K562 (cell line): Measurements from ENCODE around the gene WDR86. TPM values are rescaled to one million over a fixed set of nuclear protein-coding genes. Genes with fewer than 3 reads are reported as not detected.

Source experiments
- ARHGAP35 ChIP-seq: fragments of 450-650 bp; IDR thresholded peaks from 2 replicates; pipeline ENCODE4 v1.6.1; 2018; ENCODE audit not compliant: partially characterized antibody
- CEBPG ChIP-seq, 3 experiments: fragments of 200-800 bp in 1 of 3; sonication (Bioruptor generic) in 1 of 3; sonication (generic) in 1 of 3; formaldehyde crosslinking in 1 of 3; IDR thresholded peaks in 2 of 3; conservative IDR thresholded peaks in 1 of 3; 2 replicates each; pipeline versions ENCODE4 v1.6.1 to v1.8.0; 2016 to 2022; ENCODE audit warnings: missing compliant biosample characterization in 2 of 3, missing genetic modification characterization in 2 of 3, mild to moderate bottlenecking in 1 of 3, missing genetic modification reagents in 1 of 3
- CSDE1 ChIP-seq, 2 experiments: fragments of 450-650 bp; IDR thresholded peaks; 2 replicates each; pipeline ENCODE4 v1.6.1; 2016; ENCODE audit warnings: mild to moderate bottlenecking in 1 of 2
- CTCFL ChIP-seq: IDR thresholded peaks from 2 replicates; pipeline ENCODE4 v1.6.1; 2011; ENCODE audit warnings: borderline replicate concordance, low read depth, mild to moderate bottlenecking, moderate library complexity, low read length; ENCODE audit not compliant: insufficient read depth, poor library complexity, severe bottlenecking
- ELK3 ChIP-seq: fragments of 450-650 bp; formaldehyde crosslinking; IDR thresholded peaks from 2 replicates; pipeline ENCODE4 v1.4.0; 2020; ENCODE audit warnings: mild to moderate bottlenecking
- GATA2 ChIP-seq: sonication (generic); formaldehyde crosslinking; IDR thresholded peaks from 2 replicates; pipeline ENCODE4 v1.4.0; 2020; ENCODE audit warnings: mild to moderate bottlenecking, missing genetic modification reagents
- HNRNPLL ChIP-seq: fragments of 200-400 bp; formaldehyde crosslinking; IDR thresholded peaks from 2 replicates; pipeline ENCODE4 v1.6.1; 2017; ENCODE audit warnings: low read length, low read depth, mild to moderate bottlenecking; ENCODE audit not compliant: poor library complexity, severe bottlenecking
- MAFK ChIP-seq: IDR thresholded peaks from 2 replicates; pipeline ENCODE4 v1.6.1; 2011; ENCODE audit warnings: low read length, improper control_type of control experiment
- NCOA6 ChIP-seq: fragments of 450-650 bp; IDR thresholded peaks from 2 replicates; pipeline ENCODE4 v1.6.1; 2017; ENCODE audit warnings: mild to moderate bottlenecking
- NUFIP1 ChIP-seq: fragments of 450-650 bp; IDR thresholded peaks from 2 replicates; pipeline ENCODE4 v1.6.1; 2018; ENCODE audit not compliant: partially characterized antibody
- POLR2AphosphoS2 ChIP-seq: IDR thresholded peaks from 2 replicates; pipeline ENCODE4 v1.6.1; 2012; ENCODE audit warnings: low read length, improper control_type of control experiment
- PRDM10 ChIP-seq: fragments of 450-650 bp; IDR thresholded peaks from 2 replicates; pipeline ENCODE4 v1.6.1; 2018; ENCODE audit not compliant: partially characterized antibody
- SMARCB1 ChIP-seq: IDR thresholded peaks from 2 replicates; pipeline ENCODE4 v1.6.1; 2011; ENCODE audit warnings: improper control_type of control experiment, low read depth; ENCODE audit not compliant: insufficient read length
- SPI1 ChIP-seq: IDR thresholded peaks from 2 replicates; pipeline ENCODE4 v1.6.1; 2011; ENCODE audit warnings: low read depth, low read length, control low read depth, borderline replicate concordance
- ZC3H11A ChIP-seq: IDR thresholded peaks from 2 replicates; pipeline ENCODE4 v1.6.1; 2012; ENCODE audit warnings: low read depth, low read length, improper control_type of control experiment
- ZFP1 ChIP-seq: fragments of 450-650 bp; formaldehyde crosslinking; IDR thresholded peaks from 2 replicates; pipeline ENCODE4 v1.4.0; 2020; ENCODE audit warnings: mild to moderate bottlenecking, mixed read lengths
- ZNF165 ChIP-seq: fragments of 250-450 bp; sonication (Bioruptor Pico); IDR thresholded peaks from 2 replicates; pipeline ENCODE4 v1.4.0; 2020; ENCODE audit warnings: borderline replicate concordance
- ZNF584 ChIP-seq: fragments of 200-800 bp; sonication (Bioruptor generic); IDR thresholded peaks from 2 replicates; pipeline ENCODE4 v1.6.1; 2016; ENCODE audit warnings: low read depth, mild to moderate bottlenecking, missing genetic modification characterization, missing compliant biosample characterization
- polyA plus RNA-seq, 8 experiments: library from polyadenylated mRNA; depleted of rRNA in 4 of 8; stranded (reverse) in 5 of 8; unstranded in 3 of 8; fragments of >200 nt; fragmentation: Nextera tagmentation in 2 of 8; fragmentation: Illumina TruSeq in 1 of 8; extraction: Ambion mirVana in 2 of 8; extraction: Trizol in 1 of 8; gene quantifications; 2 replicates each; pipeline versions ENCODE4 v1.2.1 to v1.2.3, GENCODE V29; 2011 to 2014; ENCODE audit warnings: inconsistent platforms in 1 of 8, missing spikeins in 1 of 8
- total RNA-seq, 7 experiments: library from RNA; depleted of rRNA in 6 of 7; stranded (reverse); fragments of >200 nt in 6 of 7; fragmentation: Illumina TruSeq in 2 of 7; extraction: Trizol in 2 of 7; gene quantifications; 2 replicates each; pipeline versions ENCODE4 v1.2.1 to v1.2.3, GENCODE V29; 2011 to 2021; ENCODE audit warnings: low replicate concordance in 1 of 7
- TF ChIP-seq, protein P1 (sequence below): sonication (generic); formaldehyde crosslinking; IDR thresholded peaks from 2 replicates; pipeline ENCODE4 v1.8.1; 2023; ENCODE audit warnings: mild to moderate bottlenecking, missing genetic modification reagents

WDR86 gene
- total and polyA plus RNA-seq, 9 of the 15 experiments (the other 6 are each of a cell fraction or from before 2014, with no cell fraction given): 0.24 TPM; not detected in 8

DNA sequence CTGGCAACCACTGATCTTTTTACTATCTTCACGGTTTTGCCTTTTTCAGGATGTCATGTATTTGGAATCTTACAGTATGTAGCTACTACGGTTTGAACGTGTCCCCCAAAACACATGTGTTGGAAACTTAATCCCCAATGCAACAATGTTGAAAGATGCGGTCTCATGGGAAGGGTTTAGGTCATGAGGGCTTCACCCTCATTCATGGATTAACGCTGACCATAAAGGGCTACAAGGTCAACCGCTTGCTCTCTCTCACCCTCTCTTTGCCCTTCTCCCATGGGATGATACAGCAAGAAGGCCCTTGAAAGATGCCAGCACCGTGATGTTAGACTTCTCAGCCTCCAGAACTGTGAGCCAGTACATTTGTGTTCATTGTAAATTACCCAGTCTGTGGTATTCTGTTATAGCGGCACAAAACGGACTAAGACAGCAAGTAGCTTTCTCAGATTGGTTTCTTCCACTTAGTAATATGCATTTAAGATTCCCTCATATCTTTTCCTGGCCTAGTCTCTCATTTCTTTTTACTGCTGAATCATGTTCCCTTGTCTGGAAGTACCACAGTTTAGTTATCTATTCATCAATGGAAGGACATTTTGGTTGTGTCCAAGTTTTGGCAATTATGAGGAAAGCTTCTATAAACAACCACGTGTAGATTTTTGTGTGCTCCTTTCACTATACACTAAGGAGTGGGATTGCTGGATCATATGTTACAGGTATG lies 33.1 kb upstream of the WDR86 start (continued):
- TF ChIP-seq CEBPG (CRISPR knock-in tag; IDR thresholded peaks at IDR 0.05): no peak
- TF ChIP-seq CEBPG (tag; conservative IDR thresholded peaks at IDR 0.05 in 1 of 2, IDR thresholded peaks at IDR 0.05 in 1 of 2): 0 out of 4 replicates have a peak, but pooled peaks of 1 of the 2 experiments have one; percentile 25
- no peak for TF ChIP-seq CTCFL
- no peak for TF ChIP-seq SMARCB1
- no peak for TF ChIP-seq ZNF165
- TF ChIP-seq NCOA6: no peak
- TF ChIP-seq, protein P1, sequence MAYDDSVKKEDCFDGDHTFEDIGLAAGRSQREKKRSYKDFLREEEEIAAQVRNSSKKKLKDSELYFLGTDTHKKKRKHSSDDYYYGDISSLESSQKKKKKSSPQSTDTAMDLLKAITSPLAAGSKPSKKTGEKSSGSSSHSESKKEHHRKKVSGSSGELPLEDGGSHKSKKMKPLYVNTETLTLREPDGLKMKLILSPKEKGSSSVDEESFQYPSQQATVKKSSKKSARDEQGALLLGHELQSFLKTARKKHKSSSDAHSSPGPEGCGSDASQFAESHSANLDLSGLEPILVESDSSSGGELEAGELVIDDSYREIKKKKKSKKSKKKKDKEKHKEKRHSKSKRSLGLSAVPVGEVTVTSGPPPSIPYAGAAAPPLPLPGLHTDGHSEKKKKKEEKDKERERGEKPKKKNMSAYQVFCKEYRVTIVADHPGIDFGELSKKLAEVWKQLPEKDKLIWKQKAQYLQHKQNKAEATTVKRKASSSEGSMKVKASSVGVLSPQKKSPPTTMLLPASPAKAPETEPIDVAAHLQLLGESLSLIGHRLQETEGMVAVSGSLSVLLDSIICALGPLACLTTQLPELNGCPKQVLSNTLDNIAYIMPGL (CRISPR knock-in tag): no peak
- TF ChIP-seq ZNF584 (CRISPR knock-in tag): no peak
- TF ChIP-seq ELK3 (CRISPR knock-in tag): no peak
- TF ChIP-seq PRDM10: peak; percentile 41
- TF ChIP-seq CSDE1 (IDR thresholded peaks at IDR 0.05): no peak
- TF ChIP-seq SPI1: no peak
- TF ChIP-seq MAFK: peak; percentile 46; the same call in 1 of the 2 replicates
- peak; percentile 44 for TF ChIP-seq GATA2 (CRISPR knock-in tag)
- TF ChIP-seq ZC3H11A: no peak
- TF ChIP-seq POLR2AphosphoS2: no peak
- TF ChIP-seq HNRNPLL: no peak
- no peak for TF ChIP-seq ARHGAP35
- TF ChIP-seq NUFIP1: no peak
- TF ChIP-seq ZFP1 (CRISPR knock-in tag): no peak
